Dendritic cell treated with granulocyte-macrophage colony-stimulating factor and Interleukin-4, amounts not matched to agents 40 ng/mL and 50 ng/mL, for 4 days (primary cell): ENCODE measurements around the gene LYRM4.

Experiments
- H3K27ac Mint-ChIP-seq: one replicate; pipeline ENCODE4 v1.8.0; 2022; ENCODE audit warnings: mild to moderate bottlenecking, mixed read lengths
- H3K27me3 Mint-ChIP-seq: one replicate; pipeline ENCODE4 v1.8.0; 2022; ENCODE audit warnings: mild to moderate bottlenecking, mixed read lengths
- H3K36me3 Mint-ChIP-seq: one replicate; pipeline ENCODE4 v1.8.0; 2022; ENCODE audit warnings: low read depth, mixed read lengths
- H3K4me1 Mint-ChIP-seq: one replicate; pipeline ENCODE4 v1.8.0; 2022; ENCODE audit warnings: low read depth, mixed read lengths
- H3K4me3 Mint-ChIP-seq: one replicate; pipeline ENCODE4 v1.8.0; 2022; ENCODE audit warnings: mild to moderate bottlenecking, moderate library complexity, mixed read lengths
- H3K9me3 Mint-ChIP-seq: one replicate; pipeline ENCODE4 v1.8.0; 2022; ENCODE audit warnings: mixed read lengths
- intact Hi-C: fragments of 100-400 bp; cut with micrococcal nuclease; formaldehyde crosslinking; loops from one replicate; pipeline ENCODE4 v1.15.0; 2022

The LYRM4 gene

GRCh38 chr6:5290097-5290496 is 29.3 kb upstream of the LYRM4 start:
- H3K4me1 Mint-ChIP-seq = peaks cover 34% of the 10 kb centered on the region
- H3K27ac Mint-ChIP-seq = no peak overlapping the region
- H3K4me3 Mint-ChIP-seq = no peak overlapping the region
- no peaks in the 10 kb centered on the region for H3K9me3 Mint-ChIP-seq
- H3K36me3 Mint-ChIP-seq = no peaks in the 10 kb centered on the region
- intact Hi-C loops = no loop called here
- H3K27me3 Mint-ChIP-seq = no peaks in the 10 kb centered on the region

- Mint-ChIP-seq H3K27me3 (no peaks in the 10 kb centered on the region), H3K4me3 (no peak overlapping the region)
- intact Hi-C loops = no loop called here
Measured at GRCh38 chr6:5287966-5288297, 27.2 kb upstream of the LYRM4 start.

GRCh38 chr6:5287205-5287965 is 26.6 kb upstream of the LYRM4 start:
- intact Hi-C loops = no loop called here
- peak overlapping the region; percentile 33 for H3K27ac Mint-ChIP-seq
- H3K27me3 Mint-ChIP-seq = no peaks in the 10 kb centered on the region
- H3K4me1 Mint-ChIP-seq = peaks cover 18% of the 10 kb centered on the region
- H3K9me3 Mint-ChIP-seq = no peaks in the 10 kb centered on the region
- no peak overlapping the region for H3K4me3 Mint-ChIP-seq
- no peaks in the 10 kb centered on the region for H3K36me3 Mint-ChIP-seq

More at GRCh38 chr6:5287966-5288297, 27.2 kb upstream of the LYRM4 start:
- Mint-ChIP-seq H3K9me3 (no peaks in the 10 kb centered on the region), H3K4me1 (peaks cover 17% of the 10 kb centered on the region), H3K27ac (no peak overlapping the region), H3K36me3 (no peaks in the 10 kb centered on the region)

GRCh38 chr6:5286780-5287179 is 26.0 kb upstream of the LYRM4 start:
- H3K9me3 Mint-ChIP-seq = no peaks in the 10 kb centered on the region
- intact Hi-C loops = no loop called here
- H3K27me3 Mint-ChIP-seq = no peaks in the 10 kb centered on the region
- no peak overlapping the region for H3K27ac Mint-ChIP-seq
- H3K4me1 Mint-ChIP-seq = peaks cover 22% of the 10 kb centered on the region
- H3K36me3 Mint-ChIP-seq = no peaks in the 10 kb centered on the region
- H3K4me3 Mint-ChIP-seq = no peak overlapping the region

GRCh38 chr6:5285526-5285925 is 24.8 kb upstream of the LYRM4 start:
- Mint-ChIP-seq H3K9me3 (no peaks in the 10 kb centered on the region), H3K36me3 (no peaks in the 10 kb centered on the region), H3K4me3 (no peak overlapping the region), H3K4me1 (peaks cover 22% of the 10 kb centered on the region), H3K27ac (no peak overlapping the region), H3K27me3 (no peaks in the 10 kb centered on the region)
- intact Hi-C loops = no loop called here

GRCh38 chr6:5285081-5285480 is 24.3 kb upstream of the LYRM4 start:
- Mint-ChIP-seq H3K27ac (no peak overlapping the region), H3K4me1 (peaks cover 22% of the 10 kb centered on the region), H3K27me3 (no peaks in the 10 kb centered on the region), H3K4me3 (no peak overlapping the region), H3K9me3 (no peaks in the 10 kb centered on the region), H3K36me3 (no peaks in the 10 kb centered on the region)
- intact Hi-C loops = no loop called here

GRCh38 chr6:5282191-5282623 is 21.5 kb upstream of the LYRM4 start:
- no peaks in the 10 kb centered on the region for H3K27me3 Mint-ChIP-seq
- H3K27ac Mint-ChIP-seq = no peak overlapping the region
- intact Hi-C loops = no loop called here
- peaks cover 19% of the 10 kb centered on the region for H3K4me1 Mint-ChIP-seq
- peaks cover 10% of the 10 kb centered on the region for H3K36me3 Mint-ChIP-seq
- H3K9me3 Mint-ChIP-seq = no peaks in the 10 kb centered on the region
- H3K4me3 Mint-ChIP-seq = no peak overlapping the region

- intact Hi-C loops = no loop called here
- H3K4me3 Mint-ChIP-seq = no peak overlapping the region
- H3K27me3 Mint-ChIP-seq = no peaks in the 10 kb centered on the region
- no peaks in the 10 kb centered on the region for H3K9me3 Mint-ChIP-seq
- peaks cover 15% of the 10 kb centered on the region for H3K4me1 Mint-ChIP-seq
- H3K36me3 Mint-ChIP-seq = peaks cover 10% of the 10 kb centered on the region
- H3K27ac Mint-ChIP-seq = no peak overlapping the region
Measured at GRCh38 chr6:5280920-5281319, 20.2 kb upstream of the LYRM4 start.

GRCh38 chr6:5279891-5280338 is 19.2 kb upstream of the LYRM4 start:
- Mint-ChIP-seq H3K4me3 (no peak overlapping the region), H3K36me3 (peaks cover 10% of the 10 kb centered on the region), H3K27me3 (no peaks in the 10 kb centered on the region), H3K4me1 (peaks cover 15% of the 10 kb centered on the region), H3K9me3 (no peaks in the 10 kb centered on the region), H3K27ac (no peak overlapping the region)
- intact Hi-C loops = no loop called here

GRCh38 chr6:5278565-5279120 is 17.9 kb upstream of the LYRM4 start:
- Mint-ChIP-seq H3K9me3 (no peaks in the 10 kb centered on the region), H3K36me3 (peaks cover 10% of the 10 kb centered on the region), H3K4me3 (no peak overlapping the region), H3K27me3 (no peaks in the 10 kb centered on the region), H3K27ac (no peak overlapping the region), H3K4me1 (peaks cover 15% of the 10 kb centered on the region)
- intact Hi-C loops = no loop called here

GRCh38 chr6:5278047-5278446 is 17.3 kb upstream of the LYRM4 start:
- Mint-ChIP-seq H3K4me1 (peaks cover 19% of the 10 kb centered on the region), H3K27ac (no peak overlapping the region), H3K27me3 (no peaks in the 10 kb centered on the region), H3K4me3 (no peak overlapping the region), H3K9me3 (no peaks in the 10 kb centered on the region), H3K36me3 (peaks cover 10% of the 10 kb centered on the region)
- intact Hi-C loops = no loop called here

- Mint-ChIP-seq H3K27me3 (no peaks in the 10 kb centered on the region), H3K9me3 (no peaks in the 10 kb centered on the region), H3K4me1 (peaks cover 21% of the 10 kb centered on the region), H3K36me3 (peaks cover 10% of the 10 kb centered on the region), H3K27ac (no peak overlapping the region), H3K4me3 (no peak overlapping the region)
- intact Hi-C loops = no loop called here
Measured at GRCh38 chr6:5277589-5277988, 16.8 kb upstream of the LYRM4 start.

GRCh38 chr6:5276581-5276980 is 15.8 kb upstream of the LYRM4 start:
- H3K27ac Mint-ChIP-seq = no peak overlapping the region
- no peaks in the 10 kb centered on the region for H3K27me3 Mint-ChIP-seq
- H3K4me3 Mint-ChIP-seq = no peak overlapping the region
- no peaks in the 10 kb centered on the region for H3K9me3 Mint-ChIP-seq
- H3K36me3 Mint-ChIP-seq = peaks cover 10% of the 10 kb centered on the region
- peaks cover 15% of the 10 kb centered on the region for H3K4me1 Mint-ChIP-seq
- intact Hi-C loops = no loop called here

GRCh38 chr6:5275497-5275896 is 14.7 kb upstream of the LYRM4 start:
- H3K36me3 Mint-ChIP-seq = peaks cover 10% of the 10 kb centered on the region
- H3K27ac Mint-ChIP-seq = no peak overlapping the region
- peaks cover 15% of the 10 kb centered on the region for H3K4me1 Mint-ChIP-seq
- no peaks in the 10 kb centered on the region for H3K27me3 Mint-ChIP-seq
- H3K4me3 Mint-ChIP-seq = no peak overlapping the region
- H3K9me3 Mint-ChIP-seq = no peaks in the 10 kb centered on the region
- intact Hi-C loops = no loop called here

- H3K4me1 Mint-ChIP-seq = peaks cover 15% of the 10 kb centered on the region
- no peak overlapping the region for H3K4me3 Mint-ChIP-seq
- no peak overlapping the region for H3K27ac Mint-ChIP-seq
- H3K36me3 Mint-ChIP-seq = peaks cover 10% of the 10 kb centered on the region
- intact Hi-C loops = no loop called here
- H3K9me3 Mint-ChIP-seq = no peaks in the 10 kb centered on the region
- no peaks in the 10 kb centered on the region for H3K27me3 Mint-ChIP-seq
Measured at GRCh38 chr6:5274231-5274630, 13.5 kb upstream of the LYRM4 start.
